ENCODE results near the gene CLHC1.
"Not testable (repeated sequence)": the region's sequence is repeated elsewhere in the genome, so short reads cannot be mapped to it uniquely, and the experiment has no call there.

The CLHC1 gene

GRCh38 chr2:55232084-55232862 lies at the start of gene CLHC1, which contains the start of gene RPS27A:
Gene CLHC1, minus strand, starts transcription at chr2:55232293. Its CDS starts 9,882 bp downstream, at chr2:55222411.
Gene RPS27A, plus strand, starts transcription at chr2:55232688. Its CDS starts 137 bp downstream, at chr2:55232825.
- peak; percentile 26 to 94 (median 82) for DNase-seq

- DNase-seq, result not testable (repeated sequence)
These were observed 48.9 kb upstream of the CLHC1 start for GRCh38 chr2:55280851-55281546.

- not testable (repeated sequence) for DNase-seq
These were observed 47.8 kb upstream of the CLHC1 start for GRCh38 chr2:55279859-55280424.

GRCh38 chr2:55279214-55279835 lies 47.2 kb upstream of the CLHC1 start:
- DNase-seq, result not testable (repeated sequence)

- no peak for DNase-seq
These were observed 45.2 kb upstream of the CLHC1 start for GRCh38 chr2:55277310-55277709.

- not testable (repeated sequence) for DNase-seq
These were observed 42.3 kb upstream of the CLHC1 start for GRCh38 chr2:55274346-55274745.

GRCh38 chr2:55269645-55269990 lies 37.5 kb upstream of the CLHC1 start:
- no peak for DNase-seq

GRCh38 chr2:55268907-55269644 lies 37.0 kb upstream of the CLHC1 start, which contains the start of gene MTIF2:
Gene MTIF2, minus strand, starts transcription at chr2:55269231. Its CDS starts 5,373 bp downstream, at chr2:55263858.
- DNase-seq, result peak; percentile 38 to 94 (median 84)

- no peak for DNase-seq
These were observed 36.3 kb upstream of the CLHC1 start for GRCh38 chr2:55268288-55268906.

GRCh38 chr2:55259586-55259985 lies 27.5 kb upstream of the CLHC1 start:
- not testable (repeated sequence) for DNase-seq

- DNase-seq, result no peak
These were observed 20.7 kb upstream of the CLHC1 start for GRCh38 chr2:55252832-55253231.

- DNase-seq, result no peak
These were observed 14.9 kb upstream of the CLHC1 start for GRCh38 chr2:55247025-55247424.

GRCh38 chr2:55245411-55245810 lies 13.3 kb upstream of the CLHC1 start:
- no peak for DNase-seq

- DNase-seq, result no peak
These were observed 10.5 kb upstream of the CLHC1 start for GRCh38 chr2:55242617-55243016.

GRCh38 chr2:55241582-55241981 lies 9.5 kb upstream of the CLHC1 start:
- not testable (repeated sequence) for DNase-seq

- DNase-seq, result no peak
These were observed 7.6 kb upstream of the CLHC1 start for GRCh38 chr2:55239656-55240222.

- no peak for DNase-seq
These were observed 5.0 kb upstream of the CLHC1 start for GRCh38 chr2:55236992-55237543.

- DNase-seq, result no peak
These were observed 3.8 kb upstream of the CLHC1 start for GRCh38 chr2:55235724-55236538.

GRCh38 chr2:55233658-55233940 lies 1.5 kb upstream of the CLHC1 start:
- no peak for DNase-seq
